Fibroblast of skin of right biceps (primary cell): ENCODE results near the gene TENT5C.
A peak's percentile ranks its signal among the peaks of the same experiment; 100 is the strongest.

ENCODE experiments used
- DNase-seq: peaks from one replicate; pipeline ENCODE4 v3.0.0-alpha.2; 2013

The TENT5C gene

DNA sequence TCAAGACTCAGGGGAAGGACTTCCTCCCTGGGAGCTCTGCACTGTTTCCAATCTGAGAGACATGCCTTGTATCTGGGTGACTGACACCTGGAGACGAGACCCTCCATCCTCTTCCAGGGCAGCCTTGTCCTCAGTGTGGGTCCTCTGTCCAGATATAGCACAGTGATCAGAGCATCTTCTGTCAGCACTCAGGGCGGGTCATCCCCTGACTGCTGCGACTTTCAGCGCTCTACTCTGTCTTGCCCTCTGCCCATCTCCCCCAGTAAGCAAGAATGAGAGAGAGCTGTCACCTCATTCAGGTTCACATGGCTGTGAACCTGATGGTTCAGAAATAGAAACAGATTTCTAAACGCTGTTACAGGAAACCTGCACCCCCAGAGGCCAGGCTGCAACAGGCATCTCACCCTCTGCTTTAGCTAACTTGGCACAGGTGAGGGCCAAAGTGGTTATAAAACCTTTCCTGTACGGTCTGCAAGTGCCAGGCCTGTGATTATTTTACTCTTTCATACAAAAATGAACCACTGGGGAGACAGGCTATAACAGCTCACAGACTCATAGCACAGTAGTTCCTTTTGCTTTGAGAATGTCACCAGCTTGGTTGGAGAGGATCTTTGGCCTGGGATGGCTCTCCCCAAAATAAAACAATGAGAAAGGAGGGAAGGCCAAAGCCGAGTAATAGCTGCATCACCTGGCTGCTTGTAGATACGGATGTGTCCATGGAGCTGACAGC is 11.4 kb upstream of the TENT5C start:
- DNase-seq, result no peak

DNA sequence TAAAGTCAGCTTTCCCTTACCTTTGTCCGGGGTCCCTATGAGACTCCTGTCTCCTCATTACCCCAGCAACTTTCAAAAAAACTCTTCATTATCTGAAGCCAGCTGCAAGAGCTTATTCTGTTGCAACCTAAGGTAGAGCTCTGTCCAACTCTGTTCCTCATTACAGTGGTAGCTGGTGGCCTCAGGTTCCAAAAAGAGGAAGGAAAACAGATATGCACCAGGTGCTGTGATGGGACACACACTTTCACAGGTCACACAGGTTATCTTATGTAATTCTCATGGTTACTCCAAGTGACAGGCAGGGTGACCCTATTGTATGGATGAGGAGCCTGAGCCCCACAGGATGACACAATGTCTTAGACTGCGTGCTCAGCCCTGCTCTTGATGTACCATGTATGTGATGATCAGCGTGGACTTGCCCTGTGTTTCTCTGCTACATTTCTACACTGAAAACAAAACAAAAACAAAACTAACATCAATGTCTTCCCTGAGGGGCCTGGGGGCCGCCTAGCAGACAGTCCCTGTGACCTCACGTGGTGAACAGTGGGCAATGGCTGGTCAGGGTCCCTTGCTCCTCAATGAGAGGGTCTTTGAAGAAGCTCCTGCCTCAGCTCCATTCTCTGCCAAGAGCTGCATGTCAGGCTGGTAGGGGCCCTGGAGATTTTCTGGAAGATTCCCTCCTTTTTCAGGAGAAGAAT is 9.7 kb upstream of the TENT5C start:
- no peak for DNase-seq

DNA sequence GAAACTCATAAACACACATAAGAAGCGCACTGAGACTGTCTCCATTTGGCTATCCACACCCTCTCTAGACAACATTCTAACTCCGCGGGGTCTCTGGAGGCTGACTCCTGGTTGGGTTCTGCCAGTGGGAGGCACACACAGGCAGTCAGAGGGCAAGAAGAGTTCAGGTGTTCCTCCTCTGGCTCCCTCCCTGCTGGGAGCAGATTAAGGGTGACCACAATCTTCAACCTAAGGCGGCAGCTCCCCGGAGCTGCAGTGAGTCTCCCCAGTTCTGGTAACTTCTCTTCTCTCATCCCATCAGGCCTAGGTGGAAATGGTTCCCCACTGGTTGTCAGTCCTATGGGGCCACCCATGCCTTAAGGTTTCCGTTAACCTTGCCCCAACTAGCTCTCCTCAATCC is 7.4 kb upstream of the TENT5C start:
- DNase-seq, result no peak

DNA sequence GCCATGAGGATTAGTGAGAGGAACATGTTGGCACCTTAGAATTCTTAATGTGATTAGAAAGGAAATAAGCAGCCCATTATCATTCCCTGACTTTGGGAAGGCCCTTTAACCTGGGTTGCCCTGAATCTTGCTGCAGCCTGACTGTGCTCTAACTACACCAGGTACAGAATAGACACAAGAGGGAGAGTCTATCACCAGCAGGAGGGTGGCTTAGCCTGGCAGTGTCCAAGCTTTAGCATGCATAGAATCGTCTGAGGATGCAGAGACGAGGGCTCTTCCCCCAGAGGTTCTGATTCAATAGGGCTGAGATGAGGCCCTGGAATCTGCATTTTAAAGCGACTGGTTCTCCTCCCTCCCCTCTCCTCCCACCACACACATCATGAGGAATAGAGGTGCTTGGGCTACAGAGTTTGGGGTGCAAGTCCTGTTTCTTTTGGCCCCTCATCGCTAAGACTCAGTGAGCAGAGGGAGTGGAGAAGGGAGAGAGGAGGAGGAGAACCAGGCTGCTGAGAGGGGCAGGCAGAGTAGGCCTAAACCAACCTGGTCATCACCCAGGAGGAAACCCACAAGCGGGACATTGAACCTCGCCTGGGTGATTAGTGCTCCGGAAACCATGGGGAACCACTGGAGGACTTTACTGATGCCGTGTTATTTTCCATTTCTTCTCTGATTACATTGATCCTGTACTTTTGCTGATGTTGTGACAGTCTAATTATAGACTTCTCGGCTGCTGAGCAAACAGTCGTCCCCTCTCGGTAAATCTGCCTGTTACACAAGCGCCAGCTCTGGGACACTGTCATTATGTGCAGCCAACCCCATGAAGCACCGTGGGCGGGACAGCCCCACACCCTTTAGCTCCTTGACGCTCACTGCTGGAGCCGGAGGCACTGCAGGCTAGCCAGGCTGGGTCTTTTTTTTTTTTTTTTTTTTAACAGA is 6.3 kb upstream of the TENT5C start:
- DNase-seq, result no peak

- no peak for DNase-seq
Observed at GRCh38 chr1:117600325-117600943, 5.4 kb upstream of the TENT5C start.

- DNase-seq, result peak; percentile 36
Observed at GRCh38 chr1:117600966-117601365, 4.9 kb upstream of the TENT5C start.

DNA sequence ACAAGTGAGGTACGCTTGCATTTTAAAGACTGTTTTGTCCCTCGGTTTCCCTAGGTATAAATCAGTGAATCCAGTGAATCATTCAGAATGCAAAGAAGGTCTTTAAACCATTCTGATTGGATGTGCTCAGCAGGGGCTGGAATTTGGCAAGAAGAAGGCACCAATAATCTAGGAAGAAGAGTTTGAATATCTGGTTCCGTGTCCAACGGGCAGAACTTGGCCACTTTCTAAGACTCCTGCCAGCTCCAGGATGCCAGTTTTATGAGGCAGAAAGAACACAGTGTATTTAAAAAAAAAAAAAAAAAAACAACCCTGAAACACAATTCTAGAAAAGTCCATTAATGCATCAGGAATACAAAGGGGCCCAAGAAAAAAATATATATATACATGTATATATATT is 3.0 kb upstream of the TENT5C start:
- DNase-seq, result no peak

DNA sequence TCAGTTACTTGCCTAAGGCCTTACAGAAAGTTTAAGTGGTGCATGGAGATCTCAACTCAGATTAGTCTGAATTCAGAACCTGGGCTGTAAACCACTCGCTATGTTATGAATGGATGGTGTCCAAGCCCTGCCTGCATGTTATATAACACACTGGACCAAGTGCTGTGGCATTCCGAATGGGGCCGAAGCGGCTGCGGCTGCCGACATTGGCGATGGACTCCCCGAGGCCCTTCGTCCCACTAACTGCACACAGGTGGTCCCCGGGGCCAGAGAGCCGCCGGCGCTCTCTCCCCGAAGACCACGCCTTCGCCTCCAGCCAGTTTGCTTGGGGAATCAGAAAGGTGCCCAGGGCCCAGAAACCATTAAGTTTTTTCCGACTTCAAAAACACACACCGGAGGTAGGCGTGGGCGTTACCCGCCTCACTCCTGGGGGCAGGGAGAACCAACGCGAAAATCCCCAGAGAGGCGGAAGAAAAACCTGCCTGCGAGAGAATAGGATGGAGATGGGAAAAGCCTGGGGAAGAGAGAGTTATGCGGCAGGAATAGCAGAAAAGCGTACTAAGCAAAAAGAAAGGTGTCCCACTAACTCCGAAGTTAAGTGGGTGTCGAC is 579 bp upstream of the TENT5C start:
- no peak for DNase-seq

GRCh38 chr1:117606649-117607430 is 992 bp downstream of the TENT5C start:
- peak; percentile 23 for DNase-seq

GRCh38 chr1:117607471-117607870 is 1.6 kb downstream of the TENT5C start:
- DNase-seq, result no peak

GRCh38 chr1:117608115-117608615 is 2.3 kb downstream of the TENT5C start:
- DNase-seq, result no peak

- DNase-seq, result no peak
Observed at GRCh38 chr1:117608758-117609157, 2.9 kb downstream of the TENT5C start.

DNA sequence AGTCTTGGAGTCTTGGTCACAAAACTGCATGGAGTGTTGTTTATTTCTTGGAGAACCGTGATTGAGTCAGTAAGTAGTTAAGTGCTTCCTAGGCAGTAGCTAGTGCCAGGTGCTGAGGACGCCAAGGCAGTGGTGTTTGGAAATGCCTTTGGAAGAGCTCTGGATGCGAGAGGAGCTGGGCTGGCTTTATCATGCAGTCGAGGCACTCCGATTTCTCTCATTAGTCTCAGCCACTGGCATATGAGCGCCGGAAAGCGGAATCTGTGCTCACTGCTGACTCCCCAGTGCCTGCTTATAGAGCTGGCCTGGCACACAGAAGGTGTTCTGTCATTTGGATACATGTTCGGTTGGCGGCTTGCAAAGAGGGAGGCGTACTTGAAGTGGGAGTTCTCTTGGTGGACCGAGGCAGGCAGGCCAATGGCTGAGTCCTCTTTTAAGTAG is 3.6 kb downstream of the TENT5C start:
- DNase-seq, result no peak

GRCh38 chr1:117610036-117610435 is 4.2 kb downstream of the TENT5C start:
- no peak for DNase-seq

DNA sequence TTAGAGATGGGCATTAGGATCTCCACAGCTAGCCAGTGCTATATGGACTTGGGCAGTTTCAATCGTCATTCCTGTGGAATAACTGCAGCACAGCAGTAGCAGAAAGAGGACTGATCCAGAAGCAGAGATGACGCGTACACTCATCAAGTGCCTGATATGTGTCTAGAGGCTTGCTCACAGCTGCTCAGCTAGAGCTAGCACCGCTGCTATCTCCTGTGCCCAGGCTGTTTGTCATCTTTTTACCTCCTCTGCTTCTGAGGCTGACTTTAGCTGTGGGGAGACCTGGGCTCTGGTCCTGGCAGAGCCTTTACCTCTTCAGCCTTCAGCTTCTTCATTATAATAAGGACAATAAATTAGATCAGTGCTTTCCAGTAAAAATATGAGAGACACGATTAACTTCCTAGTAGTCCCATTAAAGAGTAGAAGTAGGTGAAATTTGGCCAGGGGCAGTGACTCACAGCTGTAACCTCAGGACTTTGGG is 5.3 kb downstream of the TENT5C start:
- no peak for DNase-seq

DNA sequence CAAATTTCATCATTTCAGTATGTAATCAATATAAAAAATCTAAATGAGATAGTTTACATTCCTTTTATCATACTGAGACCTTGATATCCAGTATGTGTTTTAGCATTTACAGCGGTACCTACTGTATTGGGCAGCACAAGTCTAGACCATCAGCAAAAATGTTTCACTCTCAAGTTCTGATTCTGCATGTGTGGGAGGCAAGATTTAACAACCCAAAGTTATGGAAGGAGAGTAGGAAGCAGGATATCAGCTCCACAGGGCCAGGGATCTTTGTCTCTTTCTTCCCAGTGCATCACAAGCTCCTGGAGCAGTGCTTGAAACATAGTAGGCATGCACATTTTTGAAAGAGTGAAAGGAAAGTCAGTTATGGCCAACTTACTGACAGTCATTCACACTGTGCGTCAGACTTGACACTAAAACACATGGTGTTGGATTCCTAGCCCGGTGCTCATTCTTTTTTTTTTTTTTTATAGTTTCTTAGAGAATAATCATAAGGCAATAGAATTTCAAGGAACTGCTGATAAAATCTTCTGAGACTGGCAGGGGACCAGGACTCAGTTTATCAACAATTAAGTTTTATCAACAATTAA is 6.1 kb downstream of the TENT5C start:
- DNase-seq, result peak; percentile 34

GRCh38 chr1:117612517-117613248 is 6.8 kb downstream of the TENT5C start:
- peak; percentile 70 for DNase-seq

DNA sequence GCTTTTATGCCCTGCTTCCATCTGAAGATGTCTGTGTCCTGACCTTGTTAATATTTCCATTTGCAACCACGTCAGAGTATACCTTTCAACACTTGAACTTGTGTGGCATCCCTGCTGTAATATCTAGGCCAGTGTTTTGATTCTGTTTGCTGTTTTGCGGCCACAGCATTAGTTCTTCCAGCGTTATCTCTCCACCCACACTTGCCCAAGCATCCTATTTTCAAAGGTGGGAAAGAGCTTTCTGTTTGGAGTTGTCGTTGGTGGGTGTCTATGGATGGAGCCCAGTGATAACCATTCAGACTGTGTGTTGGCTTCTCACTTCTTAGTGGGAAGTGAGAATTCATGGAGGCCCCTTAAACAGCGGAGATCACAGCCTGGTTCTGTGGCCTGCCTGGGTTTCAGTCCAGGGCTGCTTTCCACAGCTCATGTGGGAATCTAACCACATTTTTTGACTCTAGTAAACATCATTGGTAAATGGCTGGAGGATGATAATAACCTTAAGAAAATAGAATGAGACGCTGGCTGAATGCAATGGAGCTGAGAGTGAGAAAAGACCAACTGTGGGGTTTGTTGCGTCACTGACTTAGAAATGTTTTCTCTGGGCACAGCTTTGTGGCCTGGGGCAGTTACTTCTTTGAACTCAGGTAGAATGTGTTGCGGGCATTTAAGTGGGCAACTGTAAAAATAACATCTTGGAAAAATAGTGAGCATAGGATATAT is 7.6 kb downstream of the TENT5C start:
- no peak for DNase-seq

- DNase-seq, result no peak
Observed at GRCh38 chr1:117613969-117614729, 8.3 kb downstream of the TENT5C start.
